Bronchial smooth muscle cell (primary cell): ENCODE data around the gene CBFA2T2. TPM values are rescaled to one million over a fixed set of nuclear protein-coding genes. Genes with fewer than 3 reads are reported as not detected.

Experiments
- total RNA-seq: library from RNA; depleted of rRNA; stranded (reverse); fragments of >200 nt; gene quantifications from 2 replicates; pipeline ENCODE4 v1.2.1, GENCODE V29; 2014

Gene CBFA2T2
- 5.0 and 5.7 TPM in 2 replicates for total RNA-seq

GRCh38 chr20:33490023-33490933 is at the start of gene CBFA2T2:
TSS of gene CBFA2T2 (plus strand) at chr20:33490096. CDS start at chr20:33490268, 172 bp downstream.

GRCh38 chr20:33443512-33444239 is 46.2 kb upstream of the CBFA2T2 start, which contains the start of gene SNTA1:
TSS of gene SNTA1 (minus strand) at chr20:33443763. CDS start at chr20:33443620, 143 bp downstream.

DNA sequence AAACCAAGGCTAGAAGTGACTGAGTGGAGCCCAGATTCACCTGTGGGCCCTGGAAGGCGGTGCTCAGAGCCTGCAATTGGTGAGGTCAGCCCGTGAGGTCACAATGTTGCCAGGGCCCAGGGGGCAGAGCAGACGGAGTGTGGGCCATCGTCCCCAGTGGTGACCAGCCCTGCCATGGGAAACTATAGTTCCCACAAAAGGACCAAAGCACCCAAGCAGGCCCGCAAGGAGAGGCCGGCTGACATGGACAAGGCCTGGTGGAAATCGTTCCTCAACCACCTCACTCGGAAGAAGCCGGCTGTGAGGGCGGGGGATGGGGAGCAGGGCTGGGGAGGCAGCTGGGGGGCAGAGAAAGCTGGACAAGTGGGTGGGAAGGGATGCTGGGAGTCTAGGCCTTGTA is 172.3 kb downstream of the CBFA2T2 start, which contains the start of gene C20orf144:
C20orf144 (plus strand) TSS at position 156 of the 400 bp plus-strand sequence; CDS start at position 175, 19 bp downstream.

GRCh38 chr20:33666293-33667244 is 176.7 kb downstream of the CBFA2T2 start, which contains the start of gene ACTL10:
TSS of gene ACTL10 (plus strand) at chr20:33666943. CDS start at chr20:33667498, 555 bp downstream.

DNA sequence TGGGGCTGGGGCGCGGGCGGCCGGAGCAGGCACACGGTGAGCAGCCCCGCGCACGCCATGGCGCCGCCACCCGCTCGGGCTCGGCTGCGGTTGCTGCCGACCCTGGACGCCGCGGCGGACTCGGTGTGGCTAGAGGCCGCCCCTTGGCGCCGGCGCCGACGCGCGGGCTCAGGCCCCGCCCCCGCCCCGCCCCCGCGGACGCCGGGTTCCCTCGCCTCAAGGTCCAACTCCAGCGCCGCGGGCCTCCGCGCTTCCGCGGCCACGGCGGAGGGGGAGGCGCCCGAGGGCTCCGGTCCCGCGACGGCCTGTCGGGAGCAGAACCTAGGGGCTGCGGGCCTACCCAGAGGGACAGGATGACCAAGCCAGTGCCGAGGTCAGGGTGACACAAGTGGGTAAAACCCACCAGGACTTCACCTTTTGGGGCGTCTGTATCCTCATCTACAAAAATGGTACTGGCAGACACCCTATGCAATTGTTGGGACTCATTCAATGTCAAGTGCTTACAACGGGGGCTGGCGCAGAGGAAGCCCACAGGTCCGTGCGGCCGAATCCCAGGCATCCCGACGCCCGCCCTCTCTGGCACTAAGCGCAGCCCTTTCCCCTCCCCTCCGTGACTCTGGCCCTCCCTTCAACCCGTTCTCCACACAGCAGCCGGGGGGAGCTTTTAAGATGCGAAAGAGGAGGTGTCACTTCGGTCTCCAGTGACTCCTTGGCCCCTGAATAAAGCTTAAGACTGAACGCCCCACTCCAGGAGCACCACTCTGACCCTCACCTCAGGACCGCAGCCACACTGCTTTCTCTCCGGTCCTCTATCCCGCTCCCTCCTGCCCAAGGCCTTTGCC is 184.6 kb downstream of the CBFA2T2 start, which contains the start of gene NECAB3:
NECAB3 (minus strand) TSS at position 135 of the 842 bp plus-strand sequence; CDS start at position 59, 76 bp downstream.

GRCh38 chr20:33686100-33686983 is 196.4 kb downstream of the CBFA2T2 start, which contains the start of gene E2F1:
TSS of gene E2F1 (minus strand) at chr20:33686385. CDS start at chr20:33686264, 121 bp downstream.

Other genes starting within 250 kb of the CBFA2T2 start
- gene BPIFB1, start 206.9 kb upstream of the CBFA2T2 start, total RNA-seq, result not detected in 2 replicates
- 17.8 and 19.0 TPM in 2 replicates for gene CDK5RAP1, start 88.6 kb upstream of the CBFA2T2 start, total RNA-seq
- 24.6 and 28.5 TPM in 2 replicates for gene SNTA1, start 46.3 kb upstream of the CBFA2T2 start, total RNA-seq
- gene C20orf144, start 172.2 kb downstream of the CBFA2T2 start, total RNA-seq, result under 0.01 and 0.16 TPM in 2 replicates
- gene ACTL10, start 176.8 kb downstream of the CBFA2T2 start, total RNA-seq, result 1.1 and 1.9 TPM in 2 replicates
- 30.9 and 35.2 TPM in 2 replicates for gene NECAB3, start 184.3 kb downstream of the CBFA2T2 start, total RNA-seq
- 0.77 and 1.3 TPM in 2 replicates for gene E2F1, start 196.3 kb downstream of the CBFA2T2 start, total RNA-seq
- 4.7 and 10.2 TPM in 2 replicates for gene PXMP4, start 230.2 kb downstream of the CBFA2T2 start, total RNA-seq
- gene ZNF341, start 241.9 kb downstream of the CBFA2T2 start, total RNA-seq, result 0.94 and 0.95 TPM in 2 replicates